LNCaP clone FGC (cell line): Measurements from ENCODE around the gene PIEZO2.

Experiments used
- DNase-seq: peaks from one replicate; pipeline ENCODE4 v3.0.0-alpha.2; 2011; ENCODE audit warnings: low read depth
- H3K4me3 ChIP-seq: 2 replicates; pipeline ENCODE4 v1.5.1; 2011; ENCODE audit warnings: mild to moderate bottlenecking, low read depth, low read length, control low read depth
- CTCF ChIP-seq: IDR thresholded peaks from 2 replicates; pipeline ENCODE4 v1.5.1; 2012; ENCODE audit warnings: mild to moderate bottlenecking; ENCODE audit not compliant: control insufficient read depth, insufficient read depth; ENCODE audit errors: extremely low read depth

PIEZO2 gene

GRCh38 chr18:10898417-10898974 lies 250.9 kb downstream of the PIEZO2 start:
- DNase-seq = no peak
- H3K4me3 ChIP-seq = no peak overlapping the region
- TF ChIP-seq CTCF = no peak

GRCh38 chr18:10896851-10897250 lies 252.5 kb downstream of the PIEZO2 start:
- TF ChIP-seq CTCF = no peak
- no peak for DNase-seq
- H3K4me3 ChIP-seq = no peak overlapping the region

- no peak for DNase-seq
- H3K4me3 ChIP-seq = no peak overlapping the region
- TF ChIP-seq CTCF = no peak
Observed at GRCh38 chr18:10895976-10896375, 253.4 kb downstream of the PIEZO2 start.

GRCh38 chr18:10894501-10894900 lies 254.9 kb downstream of the PIEZO2 start:
- no peak overlapping the region for H3K4me3 ChIP-seq
- no peak for DNase-seq
- TF ChIP-seq CTCF = no peak

- TF ChIP-seq CTCF = no peak
- DNase-seq = no peak
- H3K4me3 ChIP-seq = no peak overlapping the region
Observed at GRCh38 chr18:10893761-10894160, 255.6 kb downstream of the PIEZO2 start.

GRCh38 chr18:10893196-10893595 lies 256.2 kb downstream of the PIEZO2 start:
- no peak overlapping the region for H3K4me3 ChIP-seq
- DNase-seq = no peak
- TF ChIP-seq CTCF = no peak

GRCh38 chr18:10892786-10893185 lies 256.6 kb downstream of the PIEZO2 start:
- no peak for TF ChIP-seq CTCF
- DNase-seq = no peak
- no peak overlapping the region for H3K4me3 ChIP-seq
